H9 (cell line): ENCODE measurements around the gene TMPRSS7. TPM values are rescaled to one million over a fixed set of nuclear protein-coding genes. Genes with fewer than 3 reads are reported as not detected.

Source experiments
- DNase-seq: peaks from one replicate; pipeline ENCODE4 v3.0.0-alpha.2; 2017
- H2AFZ ChIP-seq: one replicate; pipeline ENCODE4 v1.6.1; 2013; ENCODE audit warnings: mild to moderate bottlenecking, low read length, control low read depth, moderate library complexity
- H2AK5ac ChIP-seq: 2 replicates; pipeline ENCODE4 v1.6.1; 2013; ENCODE audit warnings: low read length, control low read depth, mixed read lengths; ENCODE audit not compliant: insufficient read length
- H2BK120ac ChIP-seq: one replicate; pipeline ENCODE4 v1.6.1; 2013; ENCODE audit warnings: low read depth, mild to moderate bottlenecking, low read length, control low read depth, inconsistent platforms; ENCODE audit not compliant: poor library complexity, severe bottlenecking
- H2BK12ac ChIP-seq: 2 replicates; pipeline ENCODE4 v1.6.1; 2013; ENCODE audit warnings: low read length, control low read depth, mixed read lengths, low read depth; ENCODE audit not compliant: insufficient read length
- H2BK15ac ChIP-seq: 2 replicates; pipeline ENCODE4 v1.6.1; 2013; ENCODE audit warnings: low read depth, low read length, control low read depth
- H2BK20ac ChIP-seq: one replicate; pipeline ENCODE4 v1.6.1; 2013; ENCODE audit warnings: low read depth, mild to moderate bottlenecking, low read length, control low read depth, inconsistent platforms; ENCODE audit not compliant: poor library complexity, severe bottlenecking
- H2BK5ac ChIP-seq: 2 replicates; pipeline ENCODE4 v1.6.1; 2013; ENCODE audit warnings: low read length, control low read depth, mixed read lengths; ENCODE audit not compliant: insufficient read length
- H3K14ac ChIP-seq: 2 replicates; pipeline ENCODE4 v1.6.1; 2013; ENCODE audit warnings: low read length, control low read depth; ENCODE audit not compliant: insufficient read depth
- H3K18ac ChIP-seq: 2 replicates; pipeline ENCODE4 v1.6.1; 2013; ENCODE audit warnings: low read depth, mild to moderate bottlenecking, mixed read lengths, low read length, control low read depth; ENCODE audit not compliant: insufficient read length
- H3K23ac ChIP-seq: 2 replicates; pipeline ENCODE4 v1.6.1; 2013; ENCODE audit warnings: low read length, control low read depth, mixed read lengths, low read depth; ENCODE audit not compliant: insufficient read length
- H3K23me2 ChIP-seq: 2 replicates; pipeline ENCODE4 v1.6.1; 2013; ENCODE audit warnings: low read depth, mild to moderate bottlenecking, mixed read lengths, low read length, control low read depth; ENCODE audit not compliant: insufficient read length, poor library complexity, severe bottlenecking
- H3K27ac ChIP-seq: 2 replicates; pipeline ENCODE4 v1.5.1; 2013; ENCODE audit warnings: low read length, control low read depth, mixed read lengths, low read depth; ENCODE audit not compliant: insufficient read length
- H3K27me3 ChIP-seq: 2 replicates; pipeline ENCODE4 v1.6.1; 2013; ENCODE audit warnings: low read length, control low read depth, inconsistent platforms; ENCODE audit not compliant: insufficient read depth
- H3K4ac ChIP-seq: 2 replicates; pipeline ENCODE4 v1.6.1; 2013; ENCODE audit warnings: low read depth, mild to moderate bottlenecking, control low read depth, inconsistent platforms, low read length, moderate library complexity
- H3K4me1 ChIP-seq: 2 replicates; pipeline ENCODE4 v1.6.1; 2013; ENCODE audit warnings: low read length, control low read depth, inconsistent platforms; ENCODE audit not compliant: insufficient read depth
- H3K4me2 ChIP-seq: 2 replicates; pipeline ENCODE4 v1.6.1; 2013; ENCODE audit warnings: low read length, control low read depth, mixed read lengths; ENCODE audit not compliant: insufficient read length, insufficient read depth
- H3K56ac ChIP-seq: 2 replicates; pipeline ENCODE4 v1.6.1; 2013; ENCODE audit warnings: low read depth, mild to moderate bottlenecking, mixed read lengths, low read length, control low read depth; ENCODE audit not compliant: insufficient read length
- H3K79me1 ChIP-seq: 2 replicates; pipeline ENCODE4 v1.6.1; 2013; ENCODE audit warnings: low read depth, mild to moderate bottlenecking, moderate library complexity, low read length, control low read depth, inconsistent platforms; ENCODE audit not compliant: insufficient read depth, poor library complexity, severe bottlenecking
- H3K79me2 ChIP-seq: 2 replicates; pipeline ENCODE4 v1.6.1; 2013; ENCODE audit warnings: low read length, control low read depth, inconsistent platforms; ENCODE audit not compliant: insufficient read depth
- H3K9ac ChIP-seq: 2 replicates; pipeline ENCODE4 v1.6.1; 2013; ENCODE audit warnings: low read length, control low read depth, mixed read lengths; ENCODE audit not compliant: insufficient read length; ENCODE audit errors: extremely low read depth
- H3K9me3 ChIP-seq: one replicate; pipeline ENCODE4 v1.6.1; 2013; ENCODE audit warnings: low read depth, low read length, inconsistent platforms; ENCODE audit not compliant: control insufficient read depth
- H3T11ph ChIP-seq: one replicate; pipeline ENCODE4 v1.6.1; 2013; ENCODE audit warnings: mild to moderate bottlenecking, low read length, control low read depth, inconsistent platforms
- H4K20me1 ChIP-seq: one replicate; pipeline ENCODE4 v1.6.1; 2013; ENCODE audit not compliant: control insufficient read depth, insufficient read length, insufficient read depth
- H4K5ac ChIP-seq: 2 replicates; pipeline ENCODE4 v1.6.1; 2013; ENCODE audit warnings: low read depth, mild to moderate bottlenecking, mixed read lengths, low read length, control low read depth; ENCODE audit not compliant: insufficient read length
- H4K8ac ChIP-seq: replicated peaks from 2 replicates; pipeline ENCODE4 v1.6.1; 2013; ENCODE audit warnings: low read length, control low read depth, mixed read lengths, low read depth; ENCODE audit not compliant: insufficient read length
- H4K91ac ChIP-seq: 2 replicates; pipeline ENCODE4 v1.6.1; 2013; ENCODE audit warnings: low read depth, mild to moderate bottlenecking, moderate library complexity, mixed read lengths, low read length, control low read depth; ENCODE audit not compliant: insufficient read length
- H3K27ac Mint-ChIP-seq, 3 experiments: 2 replicates in 2 of 3; 3 replicates in 1 of 3; pipeline ENCODE4 v1.8.0; 2020 to 2021; ENCODE audit warnings: mixed read lengths in 3 of 3, mild to moderate bottlenecking in 1 of 3, moderate library complexity in 1 of 3
- H3K27me3 Mint-ChIP-seq: 2 replicates; pipeline ENCODE4 v1.8.0; 2021; ENCODE audit warnings: low read depth, mild to moderate bottlenecking, moderate library complexity, mixed read lengths
- H3K36me3 Mint-ChIP-seq, 3 experiments: 2 replicates in 2 of 3; 3 replicates in 1 of 3; pipeline ENCODE4 v1.8.0; 2020 to 2021; ENCODE audit warnings: low read depth in 3 of 3, mixed read lengths in 3 of 3; ENCODE audit not compliant: insufficient read depth in 1 of 3
- H3K4me1 Mint-ChIP-seq, 2 experiments: 2 replicates each; pipeline ENCODE4 v1.8.0; 2020; ENCODE audit warnings: mixed read lengths in 2 of 2
- H3K4me3 Mint-ChIP-seq, 2 experiments: 2 replicates in 1 of 2; 3 replicates in 1 of 2; pipeline ENCODE4 v1.8.0; 2020 to 2021; ENCODE audit warnings: mild to moderate bottlenecking in 2 of 2, mixed read lengths in 2 of 2, moderate library complexity in 1 of 2
- H3K9me3 Mint-ChIP-seq, 2 experiments: 2 replicates in 1 of 2; 3 replicates in 1 of 2; pipeline ENCODE4 v1.8.0; 2020; ENCODE audit warnings: mild to moderate bottlenecking in 2 of 2, mixed read lengths in 2 of 2, moderate library complexity in 1 of 2
- WGBS: extraction: QIAGEN DNeasy Blood & Tissue Kit; methylation state at CpG from one replicate; pipeline ENCODE4 v1.1.7; 2013; ENCODE audit warnings: missing lambda C conversion rate, low lambda C conversion rate, mixed read lengths; ENCODE audit not compliant: insufficient read length; ENCODE audit errors: extremely low coverage; 5-methylcytosine and 5-hydroxymethylcytosine counted together
- total RNA-seq: library from RNA; stranded (reverse); gene quantifications from 2 replicates; pipeline ENCODE4 v1.2.1, GENCODE V29; 2021
- TF ChIP-seq, protein P1 (sequence below): fragments of 200-600 bp; sonication (generic); conservative IDR thresholded peaks from 3 replicates; pipeline ENCODE4 v1.8.0; 2021; ENCODE audit warnings: antibody characterized with exemption, mild to moderate bottlenecking

The TMPRSS7 gene
- total RNA-seq, 1 experiment from 2014 or later = not detected

DNA sequence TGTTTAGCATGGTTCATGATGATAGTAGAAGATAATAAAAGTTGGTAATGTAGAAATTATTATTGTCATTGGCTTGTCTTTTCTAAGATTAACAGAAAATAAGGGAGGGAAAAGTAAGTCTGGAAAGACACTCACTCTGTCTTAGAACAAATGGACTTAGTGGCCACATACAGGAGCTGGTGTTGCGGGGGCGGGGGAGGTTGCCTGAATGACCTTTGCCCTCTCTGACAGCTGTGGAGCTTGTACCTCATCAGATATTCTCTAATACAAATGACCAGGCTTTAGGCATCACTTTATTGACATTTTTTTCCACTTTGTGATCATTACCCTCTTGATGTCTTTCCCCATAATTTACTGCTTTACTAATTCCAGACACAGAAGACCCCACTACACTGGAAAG is 29.9 kb upstream of the TMPRSS7 start:
- no peak overlapping the region for H2BK12ac ChIP-seq
- H3K27ac ChIP-seq = no peak overlapping the region
- H3K4me1 ChIP-seq = 0 out of 2 replicates have a peak, but pooled peaks cover 7% of the 10 kb centered on the region
- H4K20me1 ChIP-seq = no peaks in the 10 kb centered on the region
- H2AK5ac ChIP-seq = no peak overlapping the region
- no peak overlapping the region for H2BK5ac ChIP-seq
- peaks cover 3% of the 10 kb centered on the region for H3K23me2 ChIP-seq
- H2BK20ac ChIP-seq = no peak overlapping the region
- H3K9ac ChIP-seq = no peak overlapping the region
- H2BK120ac ChIP-seq = no peak overlapping the region
- no peak overlapping the region for H3T11ph ChIP-seq
- TF ChIP-seq, protein P1, sequence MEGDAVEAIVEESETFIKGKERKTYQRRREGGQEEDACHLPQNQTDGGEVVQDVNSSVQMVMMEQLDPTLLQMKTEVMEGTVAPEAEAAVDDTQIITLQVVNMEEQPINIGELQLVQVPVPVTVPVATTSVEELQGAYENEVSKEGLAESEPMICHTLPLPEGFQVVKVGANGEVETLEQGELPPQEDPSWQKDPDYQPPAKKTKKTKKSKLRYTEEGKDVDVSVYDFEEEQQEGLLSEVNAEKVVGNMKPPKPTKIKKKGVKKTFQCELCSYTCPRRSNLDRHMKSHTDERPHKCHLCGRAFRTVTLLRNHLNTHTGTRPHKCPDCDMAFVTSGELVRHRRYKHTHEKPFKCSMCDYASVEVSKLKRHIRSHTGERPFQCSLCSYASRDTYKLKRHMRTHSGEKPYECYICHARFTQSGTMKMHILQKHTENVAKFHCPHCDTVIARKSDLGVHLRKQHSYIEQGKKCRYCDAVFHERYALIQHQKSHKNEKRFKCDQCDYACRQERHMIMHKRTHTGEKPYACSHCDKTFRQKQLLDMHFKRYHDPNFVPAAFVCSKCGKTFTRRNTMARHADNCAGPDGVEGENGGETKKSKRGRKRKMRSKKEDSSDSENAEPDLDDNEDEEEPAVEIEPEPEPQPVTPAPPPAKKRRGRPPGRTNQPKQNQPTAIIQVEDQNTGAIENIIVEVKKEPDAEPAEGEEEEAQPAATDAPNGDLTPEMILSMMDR = no peak
- H3K23ac ChIP-seq = no peak overlapping the region
- no peak overlapping the region for H3K4ac ChIP-seq
- Mint-ChIP-seq H3K27me3 (peaks cover 6% of the 10 kb centered on the region), H3K27ac (no peak overlapping the region), H3K4me3 (no peak overlapping the region), H3K36me3 (peaks cover 0 to 15% (median 5%) of the 10 kb centered on the region in 3 experiments; a peak in 4 of 7 replicates), H3K4me1 (peaks cover 28 to 47% of the 10 kb centered on the region in 2 experiments), H3K9me3 (no peaks in the 10 kb centered on the region)
- H3K4me2 ChIP-seq = no peak overlapping the region
- no peaks in the 10 kb centered on the region for H3K27me3 ChIP-seq
- no peak overlapping the region for H4K8ac ChIP-seq
- H2AFZ ChIP-seq = no peak overlapping the region
- no peak overlapping the region for H4K91ac ChIP-seq
- no peak overlapping the region for H2BK15ac ChIP-seq
- H3K79me1 ChIP-seq = no peaks in the 10 kb centered on the region
- WGBS = no CpG with 5 or more reads among the region's 2 CpGs
- no peak overlapping the region for H3K18ac ChIP-seq
- H3K9me3 ChIP-seq = no peaks in the 10 kb centered on the region
- no peaks in the 10 kb centered on the region for H3K79me2 ChIP-seq
- no peak overlapping the region for H3K56ac ChIP-seq
- DNase-seq = no peak
- H3K14ac ChIP-seq = no peak overlapping the region
- no peak overlapping the region for H4K5ac ChIP-seq
